Measurements from ENCODE around the gene DCDC2C. TPM values are rescaled to one million over a fixed set of nuclear protein-coding genes. Genes with fewer than 3 reads are reported as not detected.

DCDC2C gene
- total RNA-seq, 4 donors from 2014 or later = 0.19 to 4.0 TPM; not detected in 2

DNA sequence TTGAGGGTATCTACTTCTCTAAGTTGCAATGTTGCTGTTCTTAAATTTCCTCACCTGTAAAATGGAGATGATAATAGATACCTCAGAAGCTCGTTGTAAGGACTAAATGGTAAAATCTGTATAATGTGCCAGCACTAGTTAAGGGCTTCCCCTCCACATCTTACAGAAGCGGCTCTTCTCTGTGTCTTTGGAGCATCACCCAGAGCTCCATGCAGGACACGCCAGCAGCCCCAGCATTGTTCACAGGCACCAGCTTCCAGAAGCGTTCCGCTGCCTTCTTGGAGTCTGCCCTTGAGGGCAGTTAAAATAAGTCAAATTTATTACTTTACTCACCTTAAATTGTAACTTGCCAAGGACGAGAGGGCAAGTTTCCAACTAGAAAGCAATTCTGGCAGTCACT, 5.8 kb downstream of the DCDC2C start:
- peaks cover 0 to 8% (median 0%) of the 10 kb centered on the region in 3 donors for H3K4me1 ChIP-seq
- H3K27ac ChIP-seq = no peak overlapping the region
- peaks cover 33% of the 10 kb centered on the region for H3K27me3 ChIP-seq
- no peak overlapping the region for H3K4me3 ChIP-seq
- H3K9me3 ChIP-seq = no peaks in the 10 kb centered on the region
- no peak for ATAC-seq
- 80 to 83% methylated on average over 1 to 6 of the region's 6 CpGs for WGBS, 2 donors (ENCODE audit: low coverage in 1 of 2)
- TF ChIP-seq POLR2AphosphoS5 (IDR thresholded peaks at IDR 0.05) = no peak
- no peak for TF ChIP-seq POLR2A (IDR thresholded peaks at IDR 0.05)
- TF ChIP-seq, protein P1, sequence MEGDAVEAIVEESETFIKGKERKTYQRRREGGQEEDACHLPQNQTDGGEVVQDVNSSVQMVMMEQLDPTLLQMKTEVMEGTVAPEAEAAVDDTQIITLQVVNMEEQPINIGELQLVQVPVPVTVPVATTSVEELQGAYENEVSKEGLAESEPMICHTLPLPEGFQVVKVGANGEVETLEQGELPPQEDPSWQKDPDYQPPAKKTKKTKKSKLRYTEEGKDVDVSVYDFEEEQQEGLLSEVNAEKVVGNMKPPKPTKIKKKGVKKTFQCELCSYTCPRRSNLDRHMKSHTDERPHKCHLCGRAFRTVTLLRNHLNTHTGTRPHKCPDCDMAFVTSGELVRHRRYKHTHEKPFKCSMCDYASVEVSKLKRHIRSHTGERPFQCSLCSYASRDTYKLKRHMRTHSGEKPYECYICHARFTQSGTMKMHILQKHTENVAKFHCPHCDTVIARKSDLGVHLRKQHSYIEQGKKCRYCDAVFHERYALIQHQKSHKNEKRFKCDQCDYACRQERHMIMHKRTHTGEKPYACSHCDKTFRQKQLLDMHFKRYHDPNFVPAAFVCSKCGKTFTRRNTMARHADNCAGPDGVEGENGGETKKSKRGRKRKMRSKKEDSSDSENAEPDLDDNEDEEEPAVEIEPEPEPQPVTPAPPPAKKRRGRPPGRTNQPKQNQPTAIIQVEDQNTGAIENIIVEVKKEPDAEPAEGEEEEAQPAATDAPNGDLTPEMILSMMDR (IDR thresholded peaks at IDR 0.05) = no peak
- no peak for TF ChIP-seq EP300 (IDR thresholded peaks at IDR 0.05)
- H3K36me3 ChIP-seq = no peaks in the 10 kb centered on the region

DNA sequence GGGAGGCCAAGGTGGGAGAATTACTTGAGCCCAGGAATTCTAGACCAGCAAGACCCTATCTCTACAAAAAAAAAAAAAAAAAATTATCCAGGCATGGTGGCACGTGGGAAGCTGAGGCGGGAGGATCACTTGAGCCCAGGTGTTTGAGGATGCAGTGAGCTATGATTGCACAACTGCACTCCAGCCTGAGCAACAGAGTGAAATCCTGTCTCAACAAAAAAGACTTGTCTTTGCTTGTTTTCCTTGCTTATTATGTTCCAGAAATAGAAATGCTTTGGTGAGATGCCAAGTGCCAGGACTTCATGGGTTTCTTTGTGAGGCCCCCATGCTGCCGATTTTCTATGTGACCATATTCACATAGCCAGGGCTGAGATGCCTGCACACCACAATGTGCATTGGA, 9.0 kb downstream of the DCDC2C start:
- 63 to 66% methylated on average over 1 to 3 of the region's 3 CpGs for WGBS, 2 donors (ENCODE audit: low coverage in 1 of 2)
- Histone ChIP-seq H3K4me1 (no peaks in the 10 kb centered on the region), H3K27me3 (peaks cover 8% of the 10 kb centered on the region), H3K9me3 (no peaks in the 10 kb centered on the region), H3K36me3 (no peaks in the 10 kb centered on the region), H3K4me3 (no peak overlapping the region), H3K27ac (no peak overlapping the region)
- ATAC-seq = no peak
- TF ChIP-seq, protein P1 (IDR thresholded peaks at IDR 0.05) = no peak
- TF ChIP-seq POLR2A (IDR thresholded peaks at IDR 0.05) = no peak
- TF ChIP-seq POLR2AphosphoS5 (IDR thresholded peaks at IDR 0.05) = no peak
- no peak for TF ChIP-seq EP300 (IDR thresholded peaks at IDR 0.05)

DNA sequence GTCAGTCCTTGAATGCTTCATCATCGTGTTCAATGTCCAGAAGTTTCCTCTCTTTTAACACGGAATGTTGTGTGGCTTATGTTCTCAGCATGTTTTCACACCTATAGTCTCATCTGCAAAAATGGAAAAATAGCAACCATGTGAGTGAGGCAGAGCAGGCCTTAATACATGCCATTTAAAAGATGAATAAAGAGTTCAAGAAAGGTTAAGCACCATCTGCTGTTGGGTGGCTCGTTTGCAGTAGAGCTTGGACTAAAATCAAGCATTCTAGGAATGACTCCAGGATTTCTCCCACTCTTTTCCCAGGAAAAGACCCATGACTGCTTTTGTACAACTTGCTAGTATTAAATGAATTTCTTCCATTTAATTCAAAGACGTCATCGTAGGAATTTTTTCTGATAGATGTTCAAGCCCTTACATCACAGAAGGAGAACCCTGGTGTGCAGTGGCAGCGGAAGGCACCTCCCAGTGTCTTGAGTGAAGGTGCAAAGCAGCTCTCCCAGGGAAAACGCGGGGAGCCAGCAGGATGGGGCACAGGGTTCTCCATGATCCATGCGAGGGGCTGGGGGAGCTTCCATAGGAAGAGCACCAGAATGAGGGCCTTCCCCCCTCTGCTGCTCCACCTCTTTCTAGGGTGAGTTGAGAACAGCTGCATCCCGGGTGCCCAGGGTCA, 9.6 kb downstream of the DCDC2C start:
- ATAC-seq = peak; percentile 50
- Histone ChIP-seq H3K9me3 (no peaks in the 10 kb centered on the region), H3K4me3 (no peak overlapping the region), H3K27ac (no peak overlapping the region), H3K36me3 (no peaks in the 10 kb centered on the region), H3K27me3 (peaks cover 8% of the 10 kb centered on the region), H3K4me1 (no peaks in the 10 kb centered on the region)
- TF ChIP-seq POLR2A (IDR thresholded peaks at IDR 0.05) (no peak), EP300 (IDR thresholded peaks at IDR 0.05) (no peak), POLR2AphosphoS5 (IDR thresholded peaks at IDR 0.05) (no peak)
- TF ChIP-seq, protein P1 (IDR thresholded peaks at IDR 0.05) = no peak
- 37 to 48% methylated on average over 6 of the region's 10 CpGs for WGBS, 2 donors (ENCODE audit: low coverage in 1 of 2)

DNA sequence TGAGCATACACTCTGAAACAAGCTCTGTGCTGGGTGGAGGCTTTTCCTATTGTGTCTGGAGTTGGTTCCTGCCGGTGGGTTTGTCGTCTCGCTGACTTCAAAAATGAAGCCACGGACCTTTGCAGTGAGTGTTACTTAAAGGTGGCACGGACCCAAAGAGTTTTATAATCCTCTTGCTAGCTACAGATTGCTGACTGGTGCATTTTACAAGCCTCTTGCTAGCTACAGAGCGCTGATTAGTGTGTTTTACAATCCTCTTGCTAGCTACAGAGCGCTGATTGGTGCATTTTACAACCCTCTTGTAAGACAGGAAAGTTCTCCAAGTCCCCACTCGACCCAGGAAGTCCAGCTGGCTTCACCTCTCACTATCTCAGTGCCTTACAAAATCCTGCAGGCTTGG, 15.3 kb downstream of the DCDC2C start:
- no peak for ATAC-seq
- Histone ChIP-seq H3K27me3 (no peaks in the 10 kb centered on the region), H3K4me3 (no peak overlapping the region), H3K9me3 (no peaks in the 10 kb centered on the region), H3K36me3 (no peaks in the 10 kb centered on the region), H3K27ac (no peak overlapping the region), H3K4me1 (no peaks in the 10 kb centered on the region)
- TF ChIP-seq EP300 (IDR thresholded peaks at IDR 0.05) (no peak), POLR2A (IDR thresholded peaks at IDR 0.05) (no peak), POLR2AphosphoS5 (IDR thresholded peaks at IDR 0.05) (no peak)
- TF ChIP-seq, protein P1 (IDR thresholded peaks at IDR 0.05) = no peak
- WGBS, 2 donors (ENCODE audit: low coverage in 1 of 2) = 68 to 88% methylated on average over 4 to 7 of the region's 8 CpGs

DNA sequence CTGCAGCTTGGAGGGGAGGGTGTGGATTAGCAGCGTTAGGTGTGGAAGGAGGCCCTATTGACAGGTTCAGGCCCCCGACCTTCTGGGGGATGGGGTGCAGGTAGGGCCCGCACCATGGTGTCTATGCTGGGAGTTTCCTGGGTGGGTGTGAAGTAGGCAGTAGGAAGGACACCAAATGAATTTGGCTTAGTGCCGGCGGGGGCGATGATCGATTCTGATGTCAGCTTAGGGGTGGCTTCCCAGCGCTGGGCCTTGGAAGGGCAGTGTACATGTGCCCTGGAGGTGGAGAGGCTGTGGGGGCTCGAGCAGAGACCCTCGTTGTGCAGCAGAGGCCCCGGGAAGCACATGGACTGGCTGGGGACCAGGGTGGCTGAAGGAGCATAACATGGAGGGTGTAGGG, 21.6 kb downstream of the DCDC2C start:
- no peak for TF ChIP-seq POLR2A (IDR thresholded peaks at IDR 0.05)
- TF ChIP-seq, protein P1 (IDR thresholded peaks at IDR 0.05) = no peak
- TF ChIP-seq POLR2AphosphoS5 (IDR thresholded peaks at IDR 0.05) = no peak
- TF ChIP-seq EP300 (IDR thresholded peaks at IDR 0.05) = no peak
- H3K27ac ChIP-seq = no peak overlapping the region
- H3K4me1 ChIP-seq = peaks cover 0 to 10% (median 0%) of the 10 kb centered on the region in 3 donors
- no peaks in the 10 kb centered on the region for H3K36me3 ChIP-seq
- H3K4me3 ChIP-seq = no peak overlapping the region
- H3K9me3 ChIP-seq = no peaks in the 10 kb centered on the region
- H3K27me3 ChIP-seq = peaks cover 17% of the 10 kb centered on the region
- no peak for ATAC-seq
- WGBS, 2 donors (ENCODE audit: low coverage in 1 of 2) = 80% methylated on average over 2 to 4 of the region's 11 CpGs
